ENCODE measurements around the gene CFAP61.

CFAP61 gene

DNA sequence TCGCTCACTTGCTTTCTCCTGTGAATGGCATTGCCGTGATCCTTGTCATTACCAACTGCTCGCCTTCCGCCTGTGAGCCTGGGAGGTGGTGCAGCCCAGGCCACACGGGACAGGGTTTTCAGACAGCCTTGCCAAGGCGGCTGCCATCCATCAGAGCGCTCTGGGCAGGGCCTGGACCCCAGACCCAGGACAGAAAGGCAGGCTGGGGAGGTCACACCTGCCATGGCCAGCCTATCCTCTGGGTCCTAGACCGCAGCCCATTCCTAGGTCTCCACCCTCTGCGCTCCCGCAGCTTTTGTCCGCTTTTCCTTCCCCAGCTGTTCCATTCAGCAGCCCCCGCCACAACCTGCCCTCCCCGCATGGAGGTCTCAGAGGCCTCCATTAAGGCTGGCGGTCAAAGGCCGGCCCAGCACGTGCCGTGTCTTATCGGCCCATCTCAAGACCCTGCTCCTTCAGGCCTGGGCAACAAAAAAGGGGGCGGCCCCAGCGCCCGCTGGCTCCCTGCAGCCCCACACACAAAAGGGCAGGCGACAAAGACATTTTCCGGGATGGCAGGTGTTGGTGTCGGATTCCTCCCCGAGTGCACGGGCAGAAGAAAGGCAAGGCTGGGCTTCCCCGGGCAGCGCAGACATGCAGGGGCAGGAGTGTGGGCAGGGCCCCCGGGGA, 343.7 kb downstream of the CFAP61 start:
- DNase-seq (ENCODE audit: low read depth in 2 of 2), result no peak

DNA sequence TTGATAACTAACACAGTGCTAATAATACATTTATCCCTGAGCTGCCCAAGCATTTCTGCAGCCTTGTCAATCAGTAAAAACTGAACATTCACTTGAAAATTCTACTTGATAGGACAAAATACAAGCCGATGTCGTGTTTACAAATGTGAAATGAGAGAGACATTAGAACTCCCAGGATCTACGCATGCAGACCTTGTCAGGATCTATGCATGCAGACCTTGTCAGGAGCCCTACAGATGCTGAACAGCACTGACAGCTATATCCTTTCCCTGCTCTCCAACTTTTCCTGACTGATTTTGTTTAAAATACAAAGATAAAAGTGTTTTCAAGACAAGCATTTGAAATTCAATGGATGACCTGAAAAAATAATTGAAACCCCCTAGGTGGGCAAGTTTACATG, 344.5 kb downstream of the CFAP61 start:
- no peak for DNase-seq (ENCODE audit: low read depth in 2 of 2)

GRCh38 chr20:20398123-20398522, 345.8 kb downstream of the CFAP61 start:
- DNase-seq (ENCODE audit: low read depth in 2 of 2), result no peak

GRCh38 chr20:20399531-20400500, 347.5 kb downstream of the CFAP61 start:
- no peak for DNase-seq (ENCODE audit: low read depth in 2 of 2)

DNA sequence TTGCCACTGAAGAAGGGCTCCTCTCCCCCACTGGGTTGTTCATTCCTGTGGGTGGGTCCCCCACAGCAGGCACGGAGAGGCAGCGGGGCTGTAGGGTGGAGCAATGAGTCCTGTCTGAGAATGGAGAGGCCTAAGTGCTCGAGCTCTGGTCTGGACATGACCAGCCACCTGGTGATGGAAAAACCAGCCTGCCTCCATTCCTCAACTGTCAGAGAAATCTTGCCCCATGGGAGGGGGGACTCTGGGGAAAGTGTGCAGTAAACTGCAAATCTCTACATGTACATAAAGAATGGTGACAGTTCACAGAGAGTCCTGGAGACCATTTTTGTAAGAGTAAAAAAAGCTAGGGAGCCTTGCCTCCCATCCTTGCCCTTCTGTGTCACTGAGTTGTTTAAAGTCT, 349.7 kb downstream of the CFAP61 start:
- DNase-seq (ENCODE audit: low read depth in 2 of 2), result no peak

- DNase-seq (ENCODE audit: low read depth in 2 of 2), result no peak
These were observed 352.3 kb downstream of the CFAP61 start for GRCh38 chr20:20404633-20405032.

DNA sequence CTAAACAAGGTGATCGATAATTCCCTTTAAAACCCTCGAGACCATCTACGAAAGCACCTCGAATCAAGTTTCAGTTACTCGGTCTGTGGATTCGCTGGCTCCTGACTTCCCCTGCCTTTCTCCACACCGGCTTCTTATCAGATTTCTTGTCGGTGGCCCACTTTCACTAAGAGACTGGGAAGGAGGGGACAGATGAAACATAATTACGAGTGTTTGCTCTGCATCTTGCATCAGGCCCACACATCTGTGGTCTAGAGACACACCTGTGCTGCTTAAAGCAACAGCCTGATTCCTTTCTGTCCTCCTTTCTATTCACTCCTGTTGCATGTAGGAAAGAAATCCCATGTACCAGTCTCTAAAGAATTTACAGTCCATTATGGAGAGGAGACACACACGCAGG, 353.3 kb downstream of the CFAP61 start:
- DNase-seq (ENCODE audit: low read depth in 2 of 2), result no peak

DNA sequence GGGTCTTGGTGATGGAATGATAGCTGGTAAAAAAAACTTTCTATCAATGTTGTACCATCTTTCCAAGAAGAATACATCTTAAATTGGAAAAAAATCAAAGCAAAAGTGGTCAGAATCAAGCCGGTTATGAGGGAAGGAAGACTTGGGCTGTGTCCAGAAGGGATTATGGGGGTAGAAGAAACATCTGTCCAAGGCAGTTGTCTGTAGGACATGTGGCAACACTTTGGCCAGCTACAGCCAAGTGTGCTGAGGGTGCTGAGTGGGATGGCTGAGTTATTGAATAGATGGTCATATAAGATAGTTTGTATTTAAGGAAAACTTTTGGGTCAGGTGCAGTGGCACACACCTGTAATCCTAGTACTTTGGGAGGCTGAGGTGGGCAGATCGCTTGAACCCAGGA, 354.0 kb downstream of the CFAP61 start:
- no peak for DNase-seq (ENCODE audit: low read depth in 2 of 2)

- DNase-seq (ENCODE audit: low read depth in 2 of 2), result no peak
These were observed 355.8 kb downstream of the CFAP61 start for GRCh38 chr20:20407891-20408805.

- DNase-seq (ENCODE audit: low read depth in 2 of 2), result no peak
These were observed 357.0 kb downstream of the CFAP61 start for GRCh38 chr20:20409331-20409730.
